Measurements from ENCODE around the gene CSK.
A peak's percentile ranks its signal among the peaks of the same experiment; 100 is the strongest.

DNA sequence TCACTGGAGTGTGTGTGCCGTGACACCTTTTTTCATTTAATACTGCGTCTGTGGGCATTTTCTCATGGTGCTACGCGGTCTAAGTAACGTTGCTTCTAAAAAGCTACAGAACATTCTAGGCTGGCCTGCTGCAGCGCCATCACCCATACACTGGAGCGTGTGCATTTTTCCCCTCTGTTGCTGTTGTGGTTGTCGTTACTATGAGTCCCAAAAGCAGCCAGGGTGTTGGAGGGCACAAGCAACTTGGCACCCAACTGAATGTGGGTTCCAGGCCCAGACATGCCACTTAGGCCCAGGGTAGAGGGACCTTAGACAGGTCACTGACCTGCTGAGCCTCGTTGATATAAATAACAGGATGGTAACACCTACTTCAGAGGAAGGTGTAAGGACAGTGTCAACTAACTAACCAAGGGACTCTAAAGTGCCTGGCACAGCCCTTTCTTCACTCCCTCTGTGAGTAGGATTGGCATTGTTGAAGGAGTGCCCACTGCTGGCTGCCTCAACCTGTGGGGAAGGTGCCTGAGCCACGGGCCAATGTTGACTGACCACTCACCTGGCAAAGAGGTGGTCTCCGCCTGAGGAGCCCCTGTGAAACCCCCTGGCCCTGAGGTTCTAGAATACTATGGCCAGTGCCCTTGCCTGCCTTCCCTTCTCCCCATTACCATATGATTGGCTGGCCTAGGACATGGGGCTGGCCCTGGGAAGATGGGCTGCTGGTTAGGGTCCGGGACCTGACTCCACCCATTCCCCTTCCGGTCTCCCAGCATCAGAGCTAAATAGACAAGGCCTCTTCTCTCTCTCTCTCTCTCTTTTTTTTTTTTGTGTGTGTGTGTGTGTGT is 3.5 kb downstream of the CSK start:
- TF ChIP-seq, protein P1, sequence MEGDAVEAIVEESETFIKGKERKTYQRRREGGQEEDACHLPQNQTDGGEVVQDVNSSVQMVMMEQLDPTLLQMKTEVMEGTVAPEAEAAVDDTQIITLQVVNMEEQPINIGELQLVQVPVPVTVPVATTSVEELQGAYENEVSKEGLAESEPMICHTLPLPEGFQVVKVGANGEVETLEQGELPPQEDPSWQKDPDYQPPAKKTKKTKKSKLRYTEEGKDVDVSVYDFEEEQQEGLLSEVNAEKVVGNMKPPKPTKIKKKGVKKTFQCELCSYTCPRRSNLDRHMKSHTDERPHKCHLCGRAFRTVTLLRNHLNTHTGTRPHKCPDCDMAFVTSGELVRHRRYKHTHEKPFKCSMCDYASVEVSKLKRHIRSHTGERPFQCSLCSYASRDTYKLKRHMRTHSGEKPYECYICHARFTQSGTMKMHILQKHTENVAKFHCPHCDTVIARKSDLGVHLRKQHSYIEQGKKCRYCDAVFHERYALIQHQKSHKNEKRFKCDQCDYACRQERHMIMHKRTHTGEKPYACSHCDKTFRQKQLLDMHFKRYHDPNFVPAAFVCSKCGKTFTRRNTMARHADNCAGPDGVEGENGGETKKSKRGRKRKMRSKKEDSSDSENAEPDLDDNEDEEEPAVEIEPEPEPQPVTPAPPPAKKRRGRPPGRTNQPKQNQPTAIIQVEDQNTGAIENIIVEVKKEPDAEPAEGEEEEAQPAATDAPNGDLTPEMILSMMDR (conservative IDR thresholded peaks at IDR 0.05; ENCODE audit: low read length) = 0 out of 2 replicates have a peak, but pooled peaks have one; percentile 14
- TF ChIP-seq EZH2phosphoT487 (IDR thresholded peaks at IDR 0.05; ENCODE audit: borderline replicate concordance, low read depth, low read length) = no peak

Data from OCI-LY7 (cell line).